Endothelial cell of umbilical vein (primary cell): ENCODE results near the gene BPIFA2.

Experiments
- CTCF ChIP-seq, 2 donors: IDR thresholded peaks; 1 replicate in 1 of 2; 2 replicates in 1 of 2; pipeline ENCODE4 v1.5.1; 2011; ENCODE audit warnings: low read length in 2 of 2, mild to moderate bottlenecking in 2 of 2, moderate library complexity in 2 of 2, control low read depth in 1 of 2, inconsistent platforms in 1 of 2, low read depth in 1 of 2; ENCODE audit not compliant: insufficient read depth in 1 of 2; ENCODE audit errors: extremely low read depth in 1 of 2
- EZH2 ChIP-seq: IDR thresholded peaks from 2 replicates; pipeline ENCODE4 v1.6.1; 2012; ENCODE audit warnings: borderline replicate concordance, low read depth, mild to moderate bottlenecking, moderate library complexity, low read length, inconsistent platforms; ENCODE audit not compliant: severe bottlenecking
- MAX ChIP-seq: IDR thresholded peaks from 2 replicates; pipeline ENCODE4 v1.6.1; 2011; ENCODE audit not compliant: insufficient read depth, insufficient read length
- POLR2A ChIP-seq: IDR thresholded peaks from 2 replicates; pipeline ENCODE4 v1.6.1; 2012; ENCODE audit warnings: low read depth, mild to moderate bottlenecking, control low read depth, low read length
- POLR2AphosphoS5 ChIP-seq: IDR thresholded peaks from 2 replicates; pipeline ENCODE4 v1.6.1; 2012; ENCODE audit warnings: low read depth, mild to moderate bottlenecking, control low read depth, low read length, moderate library complexity; ENCODE audit not compliant: insufficient read depth

- TF ChIP-seq POLR2AphosphoS5, result no peak
- no peak for TF ChIP-seq EZH2
- TF ChIP-seq CTCF (IDR thresholded peaks at IDR 0.05; ENCODE audit: extremely low read depth in 1 of 2, insufficient read depth in 1 of 2, low read depth in 1 of 2, low read length in 2 of 2), result no peak
- TF ChIP-seq MAX, result no peak
- no peak for TF ChIP-seq POLR2A
Observed at GRCh38 chr20:33167859-33168258, at the start of gene BPIFA2.
